T47D (cell line): ENCODE measurements around the gene VCAN.
A peak's percentile ranks its signal among the peaks of the same experiment; 100 is the strongest.

Experiments used
- DNase-seq, 2 experiments: peaks; one replicate each; pipeline versions ENCODE4 v3.0.0 to v3.0.0-alpha.2; 2011 to 2012; ENCODE audit warnings: low read depth in 1 of 2, low spot score in 1 of 2
- JUND ChIP-seq: IDR thresholded peaks from 2 replicates; pipeline ENCODE4 v1.6.1; 2012; ENCODE audit warnings: low read depth
- in situ Hi-C: cut with HindIII; loops from 2 replicates; pipeline ENCODE4 v1.10.0; 2016; ENCODE audit warnings: low sequenced_read_pairs, low pct_unique_long_range_greater_than_20kb

VCAN gene

GRCh38 chr5:83553000-83553486, 81.5 kb downstream of the VCAN start:
- no peak for TF ChIP-seq JUND
- in situ Hi-C loops = no loop called here
- no peak for DNase-seq

- in situ Hi-C loops = no loop called here
- no peak for TF ChIP-seq JUND
- no peak for DNase-seq
Observed at GRCh38 chr5:83554133-83554532, 82.6 kb downstream of the VCAN start.

- TF ChIP-seq JUND = no peak
- DNase-seq = no peak
- in situ Hi-C loops = no loop called here
Observed at GRCh38 chr5:83554686-83555085, 83.1 kb downstream of the VCAN start.

GRCh38 chr5:83555263-83555662, 83.7 kb downstream of the VCAN start:
- no peak for DNase-seq
- no peak for TF ChIP-seq JUND
- in situ Hi-C loops = no loop called here

GRCh38 chr5:83556190-83556589, 84.6 kb downstream of the VCAN start:
- in situ Hi-C loops = no loop called here
- no peak for TF ChIP-seq JUND
- no peak for DNase-seq

GRCh38 chr5:83559118-83559785, 87.7 kb downstream of the VCAN start:
- DNase-seq = no peak
- no peak for TF ChIP-seq JUND
- in situ Hi-C loops = no loop called here

- in situ Hi-C loops = no loop called here
- TF ChIP-seq JUND = no peak
Observed at GRCh38 chr5:83562071-83562606, 90.6 kb downstream of the VCAN start.

GRCh38 chr5:83562791-83563557, 91.4 kb downstream of the VCAN start:
- in situ Hi-C loops = no loop called here
- no peak for DNase-seq
- no peak for TF ChIP-seq JUND

More at GRCh38 chr5:83562071-83562606, 90.6 kb downstream of the VCAN start:
- DNase-seq = no peak

- in situ Hi-C loops = no loop called here
- peak; percentile 45 to 91 for DNase-seq
- peak; percentile 99 for TF ChIP-seq JUND
Observed at GRCh38 chr5:83563631-83564030, 92.1 kb downstream of the VCAN start.

- TF ChIP-seq JUND = no peak
- in situ Hi-C loops = no loop called here
- DNase-seq = peak; percentile 22 to 67
Observed at GRCh38 chr5:83564069-83564749, 92.7 kb downstream of the VCAN start.

- peak in 1 of 2 experiments; percentile 24 for DNase-seq
- in situ Hi-C loops = no loop called here
- TF ChIP-seq JUND = no peak
Observed at GRCh38 chr5:83567741-83568140, 96.2 kb downstream of the VCAN start.

- TF ChIP-seq JUND = peak; percentile 23; the same call in 1 of the 2 replicates
- peak in 1 of 2 experiments; percentile 60 for DNase-seq
- in situ Hi-C loops = no loop called here
Observed at GRCh38 chr5:83568186-83568585, 96.6 kb downstream of the VCAN start.
